Urothelium cell line (cell line): ENCODE measurements around the gene ARFGEF3.
"Not testable (repeated sequence)": the region's sequence is repeated elsewhere in the genome, so short reads cannot be mapped to it uniquely, and the experiment has no call there.

Source experiments
- DNase-seq: peaks from one replicate; pipeline ENCODE4 v3.0.0; 2011; ENCODE audit warnings: low spot score, mixed read lengths
- FAIRE-seq: peaks from 2 replicates; lab custom pipeline; 2011; peaks lifted over from hg19 to GRCh38; lab: Jason Lieb, UNC

Gene ARFGEF3, protein sequence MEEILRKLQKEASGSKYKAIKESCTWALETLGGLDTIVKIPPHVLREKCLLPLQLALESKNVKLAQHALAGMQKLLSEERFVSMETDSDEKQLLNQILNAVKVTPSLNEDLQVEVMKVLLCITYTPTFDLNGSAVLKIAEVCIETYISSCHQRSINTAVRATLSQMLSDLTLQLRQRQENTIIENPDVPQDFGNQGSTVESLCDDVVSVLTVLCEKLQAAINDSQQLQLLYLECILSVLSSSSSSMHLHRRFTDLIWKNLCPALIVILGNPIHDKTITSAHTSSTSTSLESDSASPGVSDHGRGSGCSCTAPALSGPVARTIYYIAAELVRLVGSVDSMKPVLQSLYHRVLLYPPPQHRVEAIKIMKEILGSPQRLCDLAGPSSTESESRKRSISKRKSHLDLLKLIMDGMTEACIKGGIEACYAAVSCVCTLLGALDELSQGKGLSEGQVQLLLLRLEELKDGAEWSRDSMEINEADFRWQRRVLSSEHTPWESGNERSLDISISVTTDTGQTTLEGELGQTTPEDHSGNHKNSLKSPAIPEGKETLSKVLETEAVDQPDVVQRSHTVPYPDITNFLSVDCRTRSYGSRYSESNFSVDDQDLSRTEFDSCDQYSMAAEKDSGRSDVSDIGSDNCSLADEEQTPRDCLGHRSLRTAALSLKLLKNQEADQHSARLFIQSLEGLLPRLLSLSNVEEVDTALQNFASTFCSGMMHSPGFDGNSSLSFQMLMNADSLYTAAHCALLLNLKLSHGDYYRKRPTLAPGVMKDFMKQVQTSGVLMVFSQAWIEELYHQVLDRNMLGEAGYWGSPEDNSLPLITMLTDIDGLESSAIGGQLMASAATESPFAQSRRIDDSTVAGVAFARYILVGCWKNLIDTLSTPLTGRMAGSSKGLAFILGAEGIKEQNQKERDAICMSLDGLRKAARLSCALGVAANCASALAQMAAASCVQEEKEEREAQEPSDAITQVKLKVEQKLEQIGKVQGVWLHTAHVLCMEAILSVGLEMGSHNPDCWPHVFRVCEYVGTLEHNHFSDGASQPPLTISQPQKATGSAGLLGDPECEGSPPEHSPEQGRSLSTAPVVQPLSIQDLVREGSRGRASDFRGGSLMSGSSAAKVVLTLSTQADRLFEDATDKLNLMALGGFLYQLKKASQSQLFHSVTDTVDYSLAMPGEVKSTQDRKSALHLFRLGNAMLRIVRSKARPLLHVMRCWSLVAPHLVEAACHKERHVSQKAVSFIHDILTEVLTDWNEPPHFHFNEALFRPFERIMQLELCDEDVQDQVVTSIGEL (N-terminal part only)

GRCh38 chr6:138161338-138162110 lies at the start of gene ARFGEF3:
Gene ARFGEF3 (plus strand): TSS chr6:138161939. CDS start chr6:138162087, 148 bp downstream.
- peak; percentile 79 for DNase-seq
- no peak for FAIRE-seq

GRCh38 chr6:138113588-138114210 lies 48.0 kb upstream of the ARFGEF3 start:
- DNase-seq (no peak), FAIRE-seq (no peak)

DNA sequence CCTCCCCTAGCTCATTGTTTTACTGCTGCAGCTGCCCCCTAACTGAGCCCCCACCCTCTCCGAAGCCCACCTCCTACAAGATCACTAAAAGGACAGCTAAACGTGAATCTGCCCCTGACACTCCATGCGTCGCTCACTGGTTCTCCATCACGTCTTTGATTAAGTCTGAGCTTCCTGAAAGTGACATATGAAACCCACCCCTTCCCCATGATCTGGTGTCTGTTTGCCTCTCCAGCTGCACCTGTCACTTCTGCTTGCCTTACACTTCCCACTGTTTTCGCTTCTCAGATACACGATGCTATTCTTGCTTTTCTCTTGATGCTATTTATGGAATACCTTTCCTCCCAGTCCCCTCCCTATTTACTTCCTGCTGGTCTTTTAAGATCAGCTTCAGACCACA lies 46.5 kb upstream of the ARFGEF3 start:
- DNase-seq (no peak), FAIRE-seq (no peak)

GRCh38 chr6:138115877-138116660 lies 45.7 kb upstream of the ARFGEF3 start:
- FAIRE-seq (no peak), DNase-seq (peak; percentile 67)

- FAIRE-seq (no peak), DNase-seq (no peak)
These were observed 45.1 kb upstream of the ARFGEF3 start for GRCh38 chr6:138116661-138116999.

DNA sequence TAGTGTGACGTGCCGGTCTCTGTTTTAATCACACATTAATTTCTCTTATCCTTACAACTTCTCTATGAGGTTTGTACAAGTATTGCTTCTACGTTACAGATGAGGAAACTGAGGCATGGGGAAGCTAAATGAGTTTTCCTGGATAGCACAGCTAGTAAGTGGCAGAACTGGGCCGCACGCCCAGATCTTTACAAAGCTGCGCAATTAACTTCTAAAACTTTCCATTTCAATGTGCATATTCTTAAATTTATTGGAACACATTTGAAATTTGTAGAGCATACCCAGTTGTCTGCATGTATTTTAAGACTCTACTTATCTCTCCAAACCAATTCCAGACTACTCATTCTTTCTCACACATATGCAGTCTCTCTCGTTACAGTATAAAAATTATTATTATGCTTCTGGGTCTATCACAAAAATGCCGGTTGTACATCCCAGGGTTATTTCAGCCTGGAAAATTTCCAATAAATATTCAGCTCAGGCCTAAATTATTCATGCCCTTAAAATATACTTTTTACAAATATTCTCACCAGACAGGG lies 44.3 kb upstream of the ARFGEF3 start:
- DNase-seq (no peak), FAIRE-seq (no peak)

DNA sequence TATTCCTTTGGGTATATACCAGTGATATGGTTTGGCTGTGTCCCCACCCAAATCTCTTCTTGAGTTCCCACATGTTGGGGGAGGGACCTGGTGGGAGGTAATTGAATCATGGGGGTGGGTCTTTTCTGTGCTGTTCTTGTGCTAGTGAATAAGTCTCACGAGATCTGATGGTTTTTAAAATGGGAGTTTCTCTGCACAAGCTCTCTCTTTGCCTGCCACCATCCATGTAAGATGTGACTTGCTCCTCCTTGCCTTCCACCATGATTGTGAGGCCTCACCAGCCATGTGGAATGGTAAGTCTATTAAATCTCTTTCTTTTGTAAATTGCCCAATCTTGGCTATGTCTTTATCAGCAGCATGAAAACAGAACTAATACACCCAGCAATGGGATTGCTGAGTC lies 42.5 kb upstream of the ARFGEF3 start:
- DNase-seq, FAIRE-seq: not testable (repeated sequence)

DNA sequence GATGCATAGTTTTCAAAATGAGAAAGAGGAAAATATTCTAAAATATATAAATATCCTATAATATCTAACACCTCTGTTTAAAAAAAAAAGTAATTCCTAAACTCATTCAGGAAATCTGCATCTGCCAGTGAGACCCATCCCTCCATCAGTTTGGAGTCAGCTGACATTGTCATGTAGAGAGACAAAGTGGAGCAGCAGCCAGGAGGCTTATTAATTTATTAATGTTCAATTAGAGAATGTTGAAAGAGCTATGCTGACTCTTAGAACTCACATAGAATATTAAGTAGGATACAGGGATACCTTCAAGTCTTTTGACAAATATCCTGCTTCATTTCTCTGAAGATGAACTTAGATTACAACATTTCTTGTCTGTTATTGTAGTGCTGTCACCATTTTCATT lies 41.8 kb upstream of the ARFGEF3 start:
- FAIRE-seq (no peak), DNase-seq (no peak)

DNA sequence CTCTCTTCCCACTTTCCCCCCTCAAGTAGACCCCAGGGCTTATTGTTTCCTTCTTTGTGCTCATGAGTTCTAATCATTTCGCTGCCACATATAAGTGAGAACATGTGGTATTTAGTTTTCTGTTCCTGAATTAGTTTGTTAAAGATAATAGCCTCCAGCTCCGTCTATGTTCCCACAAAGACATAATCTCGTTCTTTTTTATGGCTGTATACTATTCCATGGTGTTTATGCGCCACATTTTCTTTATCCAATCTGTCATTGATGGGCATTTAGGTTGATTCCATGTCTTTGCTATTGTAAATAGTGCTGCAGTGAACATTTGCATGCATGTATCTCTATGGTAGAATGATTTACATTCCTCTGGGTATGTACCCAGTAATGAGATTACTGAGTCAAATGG lies 37.6 kb upstream of the ARFGEF3 start:
- DNase-seq = no peak
- FAIRE-seq = no peak

GRCh38 chr6:138128096-138128495 lies 33.6 kb upstream of the ARFGEF3 start:
- no peak for FAIRE-seq
- no peak for DNase-seq

DNA sequence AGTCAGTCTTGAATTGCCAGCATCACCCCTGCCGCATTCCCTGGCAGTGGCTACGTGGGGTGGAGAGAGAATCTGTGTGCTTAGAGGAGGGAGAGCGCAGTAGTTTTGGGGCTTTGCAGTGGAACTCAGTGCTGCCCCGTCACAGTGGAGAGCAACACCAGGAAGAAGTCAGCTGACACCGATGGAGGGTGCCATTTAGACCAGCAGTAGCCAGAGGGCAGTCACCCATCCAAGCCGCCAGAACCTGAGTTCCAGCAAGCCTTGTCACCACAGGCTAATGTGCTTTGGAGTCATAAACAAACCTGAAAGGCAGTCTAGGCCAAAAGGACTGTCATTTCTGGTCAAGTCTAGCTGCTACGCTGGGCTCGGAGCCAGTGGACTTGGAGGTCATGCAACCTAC lies 32.5 kb upstream of the ARFGEF3 start:
- DNase-seq (no peak), FAIRE-seq (no peak)

DNA sequence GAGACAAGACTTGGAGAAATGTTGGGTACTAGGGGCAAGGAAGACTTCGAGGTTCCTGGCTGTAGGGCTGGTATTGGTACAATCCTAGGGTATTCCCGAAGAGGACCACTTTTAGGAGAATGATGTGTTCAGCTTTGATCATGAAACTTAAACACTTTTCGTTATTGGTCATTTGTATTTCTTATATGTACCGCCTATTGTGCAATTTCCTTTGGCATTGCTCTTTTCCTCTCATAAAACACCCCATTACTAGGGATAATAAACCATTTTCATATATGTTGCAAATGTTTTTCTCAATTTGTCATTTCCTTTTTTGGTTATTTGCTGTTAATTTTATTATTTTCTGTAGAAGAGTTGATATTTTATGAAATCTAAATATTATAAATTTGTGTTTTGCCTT lies 18.9 kb upstream of the ARFGEF3 start:
- FAIRE-seq = no peak
- no peak for DNase-seq

- no peak for FAIRE-seq
- no peak for DNase-seq
These were observed 16.3 kb upstream of the ARFGEF3 start for GRCh38 chr6:138145402-138145801.

DNA sequence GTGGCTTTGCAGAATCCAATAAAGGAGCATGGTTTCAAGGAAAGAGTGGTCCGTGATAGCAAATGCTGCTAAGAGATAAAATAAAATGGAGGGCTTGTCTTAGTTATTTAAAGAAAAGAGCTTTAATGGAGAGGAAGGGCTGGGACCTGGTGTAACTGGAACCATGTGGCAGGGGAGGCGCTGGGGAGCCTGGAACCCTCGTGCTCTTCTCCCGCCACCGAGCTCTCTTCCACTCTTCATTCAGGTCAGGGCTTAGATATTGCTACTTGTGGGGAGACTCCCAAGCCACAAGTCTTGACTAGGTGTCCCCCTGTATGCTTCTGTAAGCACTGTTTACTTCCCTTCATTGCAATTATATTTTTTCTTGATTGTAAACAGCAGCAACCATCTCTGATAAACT lies 15.2 kb upstream of the ARFGEF3 start:
- FAIRE-seq (no peak), DNase-seq (no peak)

GRCh38 chr6:138155443-138155842 lies 6.3 kb upstream of the ARFGEF3 start:
- DNase-seq (no peak), FAIRE-seq (no peak)

- FAIRE-seq (no peak), DNase-seq (no peak)
These were observed 3.6 kb upstream of the ARFGEF3 start for GRCh38 chr6:138157986-138158638.

DNA sequence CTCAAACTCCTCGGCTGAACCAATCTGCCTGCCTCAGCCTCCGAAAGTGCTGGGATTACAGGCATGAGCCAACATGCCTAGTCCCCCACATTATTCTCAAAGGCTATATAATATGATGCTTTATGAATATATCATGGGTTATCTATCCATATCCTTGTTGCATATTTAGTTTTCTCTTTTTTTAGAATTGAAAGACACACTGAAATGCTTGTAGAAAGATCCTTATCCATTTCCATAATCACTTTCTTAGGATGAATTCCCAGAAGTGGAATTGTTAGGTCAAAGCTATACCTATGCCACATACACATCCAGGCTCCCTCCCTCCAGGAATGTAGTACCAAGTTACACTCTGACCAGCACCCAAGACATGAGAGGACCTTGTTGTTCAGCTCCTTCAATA lies 2.5 kb upstream of the ARFGEF3 start:
- FAIRE-seq (no peak), DNase-seq (no peak)

- FAIRE-seq = no peak
- DNase-seq = no peak
These were observed 1.2 kb upstream of the ARFGEF3 start for GRCh38 chr6:138160329-138161087.
